HepG2 (cell line): ENCODE data around the gene PGRMC2. TPM values are rescaled to one million over a fixed set of nuclear protein-coding genes. Genes with fewer than 3 reads are reported as not detected.
A peak's percentile ranks its signal among the peaks of the same experiment; 100 is the strongest.

Experiments used
- BCL6 ChIP-seq: IDR thresholded peaks from 2 replicates; pipeline ENCODE4 v1.6.1; 2016; ENCODE audit warnings: missing genetic modification reagents, missing compliant biosample characterization
- GATA4 ChIP-seq: sonication (generic); IDR thresholded peaks from 2 replicates; pipeline ENCODE4 v1.6.1; 2016; ENCODE audit warnings: antibody characterized with exemption, low read depth, borderline replicate concordance
- HIVEP1 ChIP-seq: sonication (generic); formaldehyde crosslinking; IDR thresholded peaks from 2 replicates; pipeline ENCODE4 v1.4.0; 2020; ENCODE audit warnings: mild to moderate bottlenecking, missing genetic modification reagents
- HNRNPUL1 ChIP-seq: fragments of 200-400 bp; formaldehyde crosslinking; IDR thresholded peaks from 2 replicates; pipeline ENCODE4 v1.6.1; 2017; ENCODE audit warnings: low read depth, mild to moderate bottlenecking, low read length, moderate library complexity
- MBD4 ChIP-seq: IDR thresholded peaks from 2 replicates; pipeline ENCODE4 v1.6.1; 2012; ENCODE audit warnings: low read length, inconsistent platforms, borderline replicate concordance
- NFIC ChIP-seq: IDR thresholded peaks from 2 replicates; pipeline ENCODE4 v1.6.1; 2012; ENCODE audit warnings: mild to moderate bottlenecking, low read length, inconsistent platforms
- NFRKB ChIP-seq: fragments of 450-650 bp; IDR thresholded peaks from 2 replicates; pipeline ENCODE4 v1.6.1; 2017
- PHF5A ChIP-seq: IDR thresholded peaks from one replicate; pipeline ENCODE4 v1.6.1; 2018; ENCODE audit warnings: low read depth, missing genetic modification reagents; ENCODE audit not compliant: unreplicated experiment
- PITX1 ChIP-seq: sonication (generic); formaldehyde crosslinking; IDR thresholded peaks from 2 replicates; pipeline ENCODE4 v1.5.1; 2020; ENCODE audit warnings: mild to moderate bottlenecking, missing genetic modification reagents
- RFXAP ChIP-seq: sonication (generic); formaldehyde crosslinking; IDR thresholded peaks from 2 replicates; pipeline ENCODE4 v1.4.0; 2020; ENCODE audit warnings: missing genetic modification reagents, borderline replicate concordance
- YEATS2 ChIP-seq: sonication (generic); formaldehyde crosslinking; IDR thresholded peaks from 2 replicates; pipeline ENCODE4 v1.4.0; 2020; ENCODE audit warnings: missing genetic modification reagents, borderline replicate concordance
- ZNF337 ChIP-seq: sonication (generic); formaldehyde crosslinking; IDR thresholded peaks from 2 replicates; pipeline ENCODE4 v1.5.1; 2020; ENCODE audit warnings: missing genetic modification reagents, low read depth, mild to moderate bottlenecking, borderline replicate concordance
- ZNF567 ChIP-seq: sonication (generic); formaldehyde crosslinking; IDR thresholded peaks from 2 replicates; pipeline ENCODE4 v1.8.1; 2023; ENCODE audit warnings: mild to moderate bottlenecking, missing genetic modification reagents, borderline replicate concordance
- ZNF607 ChIP-seq: sonication (generic); formaldehyde crosslinking; IDR thresholded peaks from 2 replicates; pipeline ENCODE4 v1.5.1; 2020; ENCODE audit warnings: missing genetic modification reagents, mild to moderate bottlenecking, borderline replicate concordance
- polyA plus RNA-seq, 8 experiments: library from polyadenylated mRNA; depleted of rRNA in 3 of 8; stranded (reverse) in 7 of 8; unstranded in 1 of 8; fragments of >200 nt; fragmentation: Illumina TruSeq in 4 of 8; extraction: Trizol in 4 of 8; gene quantifications; 2 replicates each; pipeline versions ENCODE4 v1.2.1 to v1.2.3, GENCODE V29; 2011 to 2016; ENCODE audit warnings: low read depth in 4 of 8, missing spikeins in 1 of 8, mixed read lengths in 1 of 8; ENCODE audit not compliant: insufficient read depth in 1 of 8
- total RNA-seq, 5 experiments: library from RNA; depleted of rRNA; stranded (reverse); fragments of >200 nt; fragmentation: Illumina TruSeq; extraction: Trizol; gene quantifications; 2 replicates each; pipeline ENCODE4 v1.2.3, GENCODE V29; 2016; ENCODE audit warnings: low read depth in 1 of 5
- TF ChIP-seq, protein P1 (sequence below): sonication (generic); formaldehyde crosslinking; IDR thresholded peaks from 2 replicates; pipeline ENCODE4 v1.4.0; 2020; ENCODE audit warnings: missing genetic modification reagents
- TF ChIP-seq, protein P2 (sequence below): sonication (generic); formaldehyde crosslinking; IDR thresholded peaks from 2 replicates; pipeline ENCODE4 v1.4.0; 2020; ENCODE audit warnings: missing genetic modification reagents
- TF ChIP-seq, protein P3 (sequence below): fragments of 450-650 bp; IDR thresholded peaks from 2 replicates; pipeline ENCODE4 v1.6.1; 2017; ENCODE audit warnings: mild to moderate bottlenecking
- TF ChIP-seq, protein P4 (sequence below): IDR thresholded peaks from 2 replicates; pipeline ENCODE4 v1.6.1; 2016; ENCODE audit warnings: low read depth, control low read depth
- TF ChIP-seq, protein P5 (sequence below): sonication (generic); formaldehyde crosslinking; IDR thresholded peaks from 2 replicates; pipeline ENCODE4 v1.4.0; 2020; ENCODE audit warnings: missing genetic modification reagents

Gene PGRMC2
- total and polyA plus RNA-seq, 2 of the 13 experiments (the other 11 are each of a cell fraction or from before 2014, with no cell fraction given), result 16.0 to 19.8 TPM

DNA sequence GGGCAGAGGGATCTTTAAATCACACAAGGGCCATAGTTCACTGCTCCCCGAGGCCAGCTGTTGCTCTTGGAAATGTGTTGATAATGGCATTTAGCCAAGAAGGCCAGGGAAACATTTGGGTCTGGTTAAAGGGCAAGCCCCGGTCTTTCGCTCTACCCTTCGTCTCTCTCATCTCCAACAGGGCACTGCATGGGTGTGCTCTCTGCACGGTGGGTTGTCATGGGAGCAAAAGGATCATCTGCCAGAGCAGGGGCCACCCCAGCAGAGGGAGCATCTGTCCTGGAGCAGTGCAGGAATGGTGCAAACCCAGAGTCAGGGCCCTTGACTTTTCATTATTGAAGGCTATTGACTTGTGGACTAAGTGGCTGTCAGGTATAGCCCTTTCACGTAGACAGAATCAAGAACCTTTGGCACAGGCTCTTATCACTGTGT lies 22.7 kb upstream of the PGRMC2 start (continued):
- TF ChIP-seq, protein P1, sequence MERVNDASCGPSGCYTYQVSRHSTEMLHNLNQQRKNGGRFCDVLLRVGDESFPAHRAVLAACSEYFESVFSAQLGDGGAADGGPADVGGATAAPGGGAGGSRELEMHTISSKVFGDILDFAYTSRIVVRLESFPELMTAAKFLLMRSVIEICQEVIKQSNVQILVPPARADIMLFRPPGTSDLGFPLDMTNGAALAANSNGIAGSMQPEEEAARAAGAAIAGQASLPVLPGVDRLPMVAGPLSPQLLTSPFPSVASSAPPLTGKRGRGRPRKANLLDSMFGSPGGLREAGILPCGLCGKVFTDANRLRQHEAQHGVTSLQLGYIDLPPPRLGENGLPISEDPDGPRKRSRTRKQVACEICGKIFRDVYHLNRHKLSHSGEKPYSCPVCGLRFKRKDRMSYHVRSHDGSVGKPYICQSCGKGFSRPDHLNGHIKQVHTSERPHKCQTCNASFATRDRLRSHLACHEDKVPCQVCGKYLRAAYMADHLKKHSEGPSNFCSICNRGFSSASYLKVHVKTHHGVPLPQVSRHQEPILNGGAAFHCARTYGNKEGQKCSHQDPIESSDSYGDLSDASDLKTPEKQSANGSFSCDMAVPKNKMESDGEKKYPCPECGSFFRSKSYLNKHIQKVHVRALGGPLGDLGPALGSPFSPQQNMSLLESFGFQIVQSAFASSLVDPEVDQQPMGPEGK (CRISPR knock-in tag), result 0 out of 2 replicates have a peak, but pooled peaks have one; percentile 27
- no peak for TF ChIP-seq YEATS2
- TF ChIP-seq RFXAP (CRISPR knock-in tag), result no peak
- peak; percentile 27; the same call in 1 of the 2 replicates for TF ChIP-seq ZNF607
- TF ChIP-seq, protein P2, sequence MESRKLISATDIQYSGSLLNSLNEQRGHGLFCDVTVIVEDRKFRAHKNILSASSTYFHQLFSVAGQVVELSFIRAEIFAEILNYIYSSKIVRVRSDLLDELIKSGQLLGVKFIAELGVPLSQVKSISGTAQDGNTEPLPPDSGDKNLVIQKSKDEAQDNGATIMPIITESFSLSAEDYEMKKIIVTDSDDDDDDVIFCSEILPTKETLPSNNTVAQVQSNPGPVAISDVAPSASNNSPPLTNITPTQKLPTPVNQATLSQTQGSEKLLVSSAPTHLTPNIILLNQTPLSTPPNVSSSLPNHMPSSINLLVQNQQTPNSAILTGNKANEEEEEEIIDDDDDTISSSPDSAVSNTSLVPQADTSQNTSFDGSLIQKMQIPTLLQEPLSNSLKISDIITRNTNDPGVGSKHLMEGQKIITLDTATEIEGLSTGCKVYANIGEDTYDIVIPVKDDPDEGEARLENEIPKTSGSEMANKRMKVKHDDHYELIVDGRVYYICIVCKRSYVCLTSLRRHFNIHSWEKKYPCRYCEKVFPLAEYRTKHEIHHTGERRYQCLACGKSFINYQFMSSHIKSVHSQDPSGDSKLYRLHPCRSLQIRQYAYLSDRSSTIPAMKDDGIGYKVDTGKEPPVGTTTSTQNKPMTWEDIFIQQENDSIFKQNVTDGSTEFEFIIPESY (CRISPR knock-in tag), result no peak
- TF ChIP-seq, protein P3, sequence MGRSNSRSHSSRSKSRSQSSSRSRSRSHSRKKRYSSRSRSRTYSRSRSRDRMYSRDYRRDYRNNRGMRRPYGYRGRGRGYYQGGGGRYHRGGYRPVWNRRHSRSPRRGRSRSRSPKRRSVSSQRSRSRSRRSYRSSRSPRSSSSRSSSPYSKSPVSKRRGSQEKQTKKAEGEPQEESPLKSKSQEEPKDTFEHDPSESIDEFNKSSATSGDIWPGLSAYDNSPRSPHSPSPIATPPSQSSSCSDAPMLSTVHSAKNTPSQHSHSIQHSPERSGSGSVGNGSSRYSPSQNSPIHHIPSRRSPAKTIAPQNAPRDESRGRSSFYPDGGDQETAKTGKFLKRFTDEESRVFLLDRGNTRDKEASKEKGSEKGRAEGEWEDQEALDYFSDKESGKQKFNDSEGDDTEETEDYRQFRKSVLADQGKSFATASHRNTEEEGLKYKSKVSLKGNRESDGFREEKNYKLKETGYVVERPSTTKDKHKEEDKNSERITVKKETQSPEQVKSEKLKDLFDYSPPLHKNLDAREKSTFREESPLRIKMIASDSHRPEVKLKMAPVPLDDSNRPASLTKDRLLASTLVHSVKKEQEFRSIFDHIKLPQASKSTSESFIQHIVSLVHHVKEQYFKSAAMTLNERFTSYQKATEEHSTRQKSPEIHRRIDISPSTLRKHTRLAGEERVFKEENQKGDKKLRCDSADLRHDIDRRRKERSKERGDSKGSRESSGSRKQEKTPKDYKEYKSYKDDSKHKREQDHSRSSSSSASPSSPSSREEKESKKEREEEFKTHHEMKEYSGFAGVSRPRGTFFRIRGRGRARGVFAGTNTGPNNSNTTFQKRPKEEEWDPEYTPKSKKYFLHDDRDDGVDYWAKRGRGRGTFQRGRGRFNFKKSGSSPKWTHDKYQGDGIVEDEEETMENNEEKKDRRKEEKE, result no peak
- TF ChIP-seq NFIC, result peak; percentile 83
- TF ChIP-seq, protein P4, sequence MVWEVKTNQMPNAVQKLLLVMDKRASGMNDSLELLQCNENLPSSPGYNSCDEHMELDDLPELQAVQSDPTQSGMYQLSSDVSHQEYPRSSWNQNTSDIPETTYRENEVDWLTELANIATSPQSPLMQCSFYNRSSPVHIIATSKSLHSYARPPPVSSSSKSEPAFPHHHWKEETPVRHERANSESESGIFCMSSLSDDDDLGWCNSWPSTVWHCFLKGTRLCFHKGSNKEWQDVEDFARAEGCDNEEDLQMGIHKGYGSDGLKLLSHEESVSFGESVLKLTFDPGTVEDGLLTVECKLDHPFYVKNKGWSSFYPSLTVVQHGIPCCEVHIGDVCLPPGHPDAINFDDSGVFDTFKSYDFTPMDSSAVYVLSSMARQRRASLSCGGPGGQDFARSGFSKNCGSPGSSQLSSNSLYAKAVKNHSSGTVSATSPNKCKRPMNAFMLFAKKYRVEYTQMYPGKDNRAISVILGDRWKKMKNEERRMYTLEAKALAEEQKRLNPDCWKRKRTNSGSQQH, result no peak
- TF ChIP-seq, protein P5, sequence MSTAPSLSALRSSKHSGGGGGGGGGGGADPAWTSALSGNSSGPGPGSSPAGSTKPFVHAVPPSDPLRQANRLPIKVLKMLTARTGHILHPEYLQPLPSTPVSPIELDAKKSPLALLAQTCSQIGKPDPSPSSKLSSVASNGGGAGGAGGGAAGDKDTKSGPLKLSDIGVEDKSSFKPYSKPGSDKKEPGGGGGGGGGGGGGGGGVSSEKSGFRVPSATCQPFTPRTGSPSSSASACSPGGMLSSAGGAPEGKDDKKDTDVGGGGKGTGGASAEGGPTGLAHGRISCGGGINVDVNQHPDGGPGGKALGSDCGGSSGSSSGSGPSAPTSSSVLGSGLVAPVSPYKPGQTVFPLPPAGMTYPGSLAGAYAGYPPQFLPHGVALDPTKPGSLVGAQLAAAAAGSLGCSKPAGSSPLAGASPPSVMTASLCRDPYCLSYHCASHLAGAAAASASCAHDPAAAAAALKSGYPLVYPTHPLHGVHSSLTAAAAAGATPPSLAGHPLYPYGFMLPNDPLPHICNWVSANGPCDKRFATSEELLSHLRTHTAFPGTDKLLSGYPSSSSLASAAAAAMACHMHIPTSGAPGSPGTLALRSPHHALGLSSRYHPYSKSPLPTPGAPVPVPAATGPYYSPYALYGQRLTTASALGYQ (CRISPR knock-in tag), result no peak
- no peak for TF ChIP-seq ZNF337 (CRISPR knock-in tag)
- TF ChIP-seq MBD4, result no peak
- no peak for TF ChIP-seq PHF5A
- TF ChIP-seq HNRNPUL1, result no peak
- TF ChIP-seq PITX1 (CRISPR knock-in tag), result peak; percentile 44; the same call in 1 of the 2 replicates
- no peak for TF ChIP-seq GATA4
- peak; percentile 72 for TF ChIP-seq BCL6 (CRISPR knock-in tag)
- TF ChIP-seq NFRKB, result no peak
- TF ChIP-seq HIVEP1 (CRISPR knock-in tag), result no peak
- TF ChIP-seq ZNF567, result no peak
